ENCODE measurements around the gene CCND1.

The CCND1 gene

DNA sequence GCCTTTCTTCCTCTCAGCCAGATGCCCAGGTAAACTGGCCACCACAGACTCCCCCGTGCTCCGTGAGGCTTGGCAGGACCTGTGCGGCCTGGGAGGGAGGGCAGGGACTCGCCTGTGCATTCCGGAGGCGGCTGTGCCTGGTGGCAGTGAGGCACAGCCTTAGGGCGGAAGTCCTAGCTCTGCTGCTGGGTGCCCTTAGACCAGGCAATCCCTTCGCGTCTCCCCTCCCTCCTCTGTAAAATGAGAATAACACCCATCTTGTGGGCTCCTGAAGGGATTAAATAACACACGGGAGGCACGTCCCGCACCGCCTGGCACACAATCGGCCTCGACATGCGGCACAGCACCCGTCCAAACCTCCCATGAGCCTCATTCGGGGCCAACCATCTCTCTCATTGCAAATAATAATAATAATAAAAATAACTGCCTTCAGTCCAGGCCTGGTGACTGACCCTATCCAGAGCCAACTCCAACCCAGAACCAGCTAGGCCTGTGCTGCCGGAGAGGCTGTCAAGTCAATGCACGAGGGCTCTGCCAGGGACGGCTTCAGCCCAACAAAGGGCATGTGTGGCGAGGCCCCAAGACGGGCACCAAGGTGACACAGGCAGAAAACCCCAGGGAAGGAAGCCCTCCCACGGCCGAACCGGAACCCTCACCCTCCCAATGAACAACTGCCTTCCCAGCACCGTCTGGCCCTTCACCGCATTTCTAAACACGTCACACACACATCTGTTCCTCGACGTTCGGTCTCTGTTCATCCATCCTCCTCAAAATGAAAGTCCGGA lies 26.0 kb downstream of the CCND1 start:
- no peak overlapping the region for H3K27ac ChIP-seq (ENCODE audit: low read depth in 2 of 2, low read length in 2 of 2)
- peaks cover 28 to 49% of the 10 kb centered on the region in 2 donors for H3K36me3 ChIP-seq (ENCODE audit: control insufficient read depth in 2 of 2, insufficient read depth in 2 of 2, low read length in 2 of 2)

GRCh38 chr11:69667619-69668604 lies 27.0 kb downstream of the CCND1 start:
- no peaks in the 10 kb centered on the region for H3K9me3 ChIP-seq (ENCODE audit: control insufficient read depth in 2 of 2, low read length in 2 of 2)
- H3K4me3 ChIP-seq (ENCODE audit: low read length in 2 of 2), result no peak overlapping the region
- H3K27me3 ChIP-seq (ENCODE audit: control insufficient read depth in 2 of 2, insufficient read depth in 2 of 2, low read length in 2 of 2), result no peaks in the 10 kb centered on the region
- H3K27ac ChIP-seq (ENCODE audit: low read depth in 2 of 2, low read length in 2 of 2), result no peak overlapping the region
- H3K36me3 ChIP-seq (ENCODE audit: control insufficient read depth in 2 of 2, insufficient read depth in 2 of 2, low read length in 2 of 2), result peaks cover 33 to 51% of the 10 kb centered on the region in 2 donors
- peaks cover 0 to 3% of the 10 kb centered on the region in 2 donors for H3K4me1 ChIP-seq (ENCODE audit: control insufficient read depth in 2 of 2, insufficient read depth in 2 of 2, low read length in 2 of 2)
- H3K9ac ChIP-seq (ENCODE audit: low read depth in 1 of 2, low read length in 2 of 2), result no peak overlapping the region

More for the DNA sequence above, 26.0 kb downstream of the CCND1 start:
- Histone ChIP-seq H3K9ac (ENCODE audit: low read depth in 1 of 2, low read length in 2 of 2) (no peak overlapping the region), H3K9me3 (ENCODE audit: control insufficient read depth in 2 of 2, low read length in 2 of 2) (no peaks in the 10 kb centered on the region), H3K4me3 (ENCODE audit: low read length in 2 of 2) (no peak overlapping the region), H3K4me1 (ENCODE audit: control insufficient read depth in 2 of 2, insufficient read depth in 2 of 2, low read length in 2 of 2) (peaks cover 0 to 3% of the 10 kb centered on the region in 2 donors), H3K27me3 (ENCODE audit: control insufficient read depth in 2 of 2, insufficient read depth in 2 of 2, low read length in 2 of 2) (no peaks in the 10 kb centered on the region)

- Histone ChIP-seq H3K27me3 (ENCODE audit: control insufficient read depth in 2 of 2, insufficient read depth in 2 of 2, low read length in 2 of 2) (no peaks in the 10 kb centered on the region), H3K9ac (ENCODE audit: low read depth in 1 of 2, low read length in 2 of 2) (no peak overlapping the region), H3K27ac (ENCODE audit: low read depth in 2 of 2, low read length in 2 of 2) (no peak overlapping the region), H3K36me3 (ENCODE audit: control insufficient read depth in 2 of 2, insufficient read depth in 2 of 2, low read length in 2 of 2) (peaks cover 28 to 41% of the 10 kb centered on the region in 2 donors), H3K4me1 (ENCODE audit: control insufficient read depth in 2 of 2, insufficient read depth in 2 of 2, low read length in 2 of 2) (peaks cover 6 to 9% of the 10 kb centered on the region in 2 donors), H3K4me3 (ENCODE audit: low read length in 2 of 2) (no peak overlapping the region), H3K9me3 (ENCODE audit: control insufficient read depth in 2 of 2, low read length in 2 of 2) (no peaks in the 10 kb centered on the region)
These were observed 28.5 kb downstream of the CCND1 start for GRCh38 chr11:69669486-69669885.

GRCh38 chr11:69670158-69670845 lies 29.3 kb downstream of the CCND1 start:
- H3K27ac ChIP-seq (ENCODE audit: low read depth in 2 of 2, low read length in 2 of 2), result no peak overlapping the region
- H3K27me3 ChIP-seq (ENCODE audit: control insufficient read depth in 2 of 2, insufficient read depth in 2 of 2, low read length in 2 of 2), result no peaks in the 10 kb centered on the region
- H3K36me3 ChIP-seq (ENCODE audit: control insufficient read depth in 2 of 2, insufficient read depth in 2 of 2, low read length in 2 of 2), result peaks cover 28 to 33% of the 10 kb centered on the region in 2 donors
- H3K9ac ChIP-seq (ENCODE audit: low read depth in 1 of 2, low read length in 2 of 2), result no peak overlapping the region
- H3K4me1 ChIP-seq (ENCODE audit: control insufficient read depth in 2 of 2, insufficient read depth in 2 of 2, low read length in 2 of 2), result peaks cover 8 to 11% of the 10 kb centered on the region in 2 donors
- H3K4me3 ChIP-seq (ENCODE audit: low read length in 2 of 2), result no peak overlapping the region
- H3K9me3 ChIP-seq (ENCODE audit: control insufficient read depth in 2 of 2, low read length in 2 of 2), result no peaks in the 10 kb centered on the region

DNA sequence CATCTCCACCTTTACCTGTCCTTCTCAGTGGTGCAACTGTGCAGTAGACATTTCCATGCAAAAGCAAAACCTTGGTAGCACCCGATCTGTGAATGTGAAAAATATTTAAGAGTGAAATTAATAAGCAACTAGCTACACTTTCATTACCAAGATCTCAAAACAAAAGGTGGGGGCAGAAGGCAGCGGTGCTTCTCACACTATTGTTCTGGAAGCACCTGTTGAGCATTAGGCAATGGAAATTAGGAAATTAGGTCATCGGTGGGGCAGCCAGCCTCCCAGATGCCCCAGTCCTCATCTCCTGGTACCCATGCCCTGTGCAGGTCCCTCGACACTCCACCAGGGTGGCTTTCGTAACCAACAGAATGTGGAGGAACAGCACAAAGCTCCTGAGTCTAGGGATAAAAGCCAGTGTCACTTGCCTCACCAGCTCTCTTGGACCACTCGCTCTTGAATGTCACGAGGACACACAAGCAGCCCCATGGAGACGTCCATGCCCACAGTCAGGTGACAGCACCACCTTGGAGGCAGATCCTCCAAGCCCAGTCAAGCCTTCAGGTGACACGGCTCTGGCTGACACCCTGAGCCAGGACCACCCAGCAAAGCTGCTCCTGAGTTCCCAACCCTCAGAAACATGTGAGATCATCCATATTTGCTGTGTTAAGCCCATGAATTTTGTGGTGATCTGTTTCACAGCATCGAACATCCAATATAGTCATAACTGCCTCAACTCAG lies 30.9 kb downstream of the CCND1 start:
- Histone ChIP-seq H3K27ac (ENCODE audit: low read depth in 2 of 2, low read length in 2 of 2) (no peak overlapping the region), H3K36me3 (ENCODE audit: control insufficient read depth in 2 of 2, insufficient read depth in 2 of 2, low read length in 2 of 2) (peaks cover 28 to 29% of the 10 kb centered on the region in 2 donors), H3K4me3 (ENCODE audit: low read length in 2 of 2) (no peak overlapping the region), H3K9me3 (ENCODE audit: control insufficient read depth in 2 of 2, low read length in 2 of 2) (no peaks in the 10 kb centered on the region), H3K9ac (ENCODE audit: low read depth in 1 of 2, low read length in 2 of 2) (no peak overlapping the region), H3K4me1 (ENCODE audit: control insufficient read depth in 2 of 2, insufficient read depth in 2 of 2, low read length in 2 of 2) (peaks cover 8 to 11% of the 10 kb centered on the region in 2 donors), H3K27me3 (ENCODE audit: control insufficient read depth in 2 of 2, insufficient read depth in 2 of 2, low read length in 2 of 2) (no peaks in the 10 kb centered on the region)

GRCh38 chr11:69674267-69674885 lies 33.4 kb downstream of the CCND1 start:
- Histone ChIP-seq H3K9me3 (ENCODE audit: control insufficient read depth in 2 of 2, low read length in 2 of 2) (no peaks in the 10 kb centered on the region), H3K4me3 (ENCODE audit: low read length in 2 of 2) (peak overlapping the region; percentile 96 to 97), H3K4me1 (ENCODE audit: control insufficient read depth in 2 of 2, insufficient read depth in 2 of 2, low read length in 2 of 2) (peaks cover 8% of the 10 kb centered on the region in 2 donors), H3K36me3 (ENCODE audit: control insufficient read depth in 2 of 2, insufficient read depth in 2 of 2, low read length in 2 of 2) (peaks cover 17 to 21% of the 10 kb centered on the region in 2 donors), H3K9ac (ENCODE audit: low read depth in 1 of 2, low read length in 2 of 2) (peak overlapping the region; percentile 73 to 95), H3K27ac (ENCODE audit: low read depth in 2 of 2, low read length in 2 of 2) (peak overlapping the region; percentile 60 to 86), H3K27me3 (ENCODE audit: control insufficient read depth in 2 of 2, insufficient read depth in 2 of 2, low read length in 2 of 2) (no peaks in the 10 kb centered on the region)

GRCh38 chr11:69674886-69675714 lies 34.1 kb downstream of the CCND1 start, which contains the start of gene LTO1:
TSS of gene LTO1 (minus strand) at chr11:69675353. CDS start at chr11:69675239, 114 bp downstream.
- Histone ChIP-seq H3K9me3 (ENCODE audit: control insufficient read depth in 2 of 2, low read length in 2 of 2) (no peaks in the 10 kb centered on the region), H3K9ac (ENCODE audit: low read depth in 1 of 2, low read length in 2 of 2) (peak within 1 kb of the TSS; percentile 73 to 95), H3K4me3 (ENCODE audit: low read length in 2 of 2) (peak within 1 kb of the TSS; percentile 96 to 97), H3K27me3 (ENCODE audit: control insufficient read depth in 2 of 2, insufficient read depth in 2 of 2, low read length in 2 of 2) (no peaks in the 10 kb centered on the region), H3K27ac (ENCODE audit: low read depth in 2 of 2, low read length in 2 of 2) (peak within 1 kb of the TSS; percentile 60 to 86), H3K4me1 (ENCODE audit: control insufficient read depth in 2 of 2, insufficient read depth in 2 of 2, low read length in 2 of 2) (peaks cover 8% of the 10 kb centered on the region in 2 donors), H3K36me3 (ENCODE audit: control insufficient read depth in 2 of 2, insufficient read depth in 2 of 2, low read length in 2 of 2) (peaks cover 12 to 20% of the 10 kb centered on the region in 2 donors)

DNA sequence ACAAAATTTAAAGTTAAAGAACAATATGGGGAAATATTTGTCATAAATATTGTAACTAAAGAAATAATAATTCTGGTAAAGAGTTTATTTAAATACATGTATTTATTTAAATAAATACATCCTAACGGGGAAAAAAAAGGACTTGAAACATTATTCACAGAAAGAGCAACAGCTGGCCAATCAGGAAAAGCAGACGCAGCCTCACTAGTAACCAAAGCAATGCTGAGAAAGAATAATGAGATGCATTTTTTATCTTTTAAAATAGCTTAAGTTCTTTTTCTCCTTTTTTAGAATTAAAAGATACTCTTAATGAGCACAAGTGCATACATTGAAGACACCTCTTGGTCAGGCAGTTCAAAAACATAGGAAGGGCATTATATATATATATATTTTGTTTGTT lies 36.8 kb downstream of the CCND1 start:
- Histone ChIP-seq H3K9ac (ENCODE audit: low read depth in 1 of 2, low read length in 2 of 2) (no peak overlapping the region), H3K36me3 (ENCODE audit: control insufficient read depth in 2 of 2, insufficient read depth in 2 of 2, low read length in 2 of 2) (peaks cover 0 to 1% of the 10 kb centered on the region in 2 donors), H3K9me3 (ENCODE audit: control insufficient read depth in 2 of 2, low read length in 2 of 2) (no peaks in the 10 kb centered on the region), H3K4me3 (ENCODE audit: low read length in 2 of 2) (no peak overlapping the region), H3K4me1 (ENCODE audit: control insufficient read depth in 2 of 2, insufficient read depth in 2 of 2, low read length in 2 of 2) (peaks cover 8% of the 10 kb centered on the region in 2 donors), H3K27ac (ENCODE audit: low read depth in 2 of 2, low read length in 2 of 2) (no peak overlapping the region), H3K27me3 (ENCODE audit: control insufficient read depth in 2 of 2, insufficient read depth in 2 of 2, low read length in 2 of 2) (no peaks in the 10 kb centered on the region)
